ENCODE measurements around the gene LYZL6.
"Not testable (repeated sequence)": the region's sequence is repeated elsewhere in the genome, so short reads cannot be mapped to it uniquely, and the experiment has no call there.

Gene LYZL6

GRCh38 chr17:35912942-35913341, 30.6 kb downstream of the LYZL6 start:
- no peak for DNase-seq (ENCODE audit: low read depth, low spot score)
- no peak overlapping the region for H3K27ac ChIP-seq

GRCh38 chr17:35912339-35912912, 31.1 kb downstream of the LYZL6 start:
- DNase-seq (ENCODE audit: low read depth, low spot score): no peak
- no peak overlapping the region for H3K27ac ChIP-seq

- DNase-seq (ENCODE audit: low read depth, low spot score): no peak
- no peak overlapping the region for H3K27ac ChIP-seq
These were observed 34.1 kb downstream of the LYZL6 start for GRCh38 chr17:35909408-35909807.

GRCh38 chr17:35907691-35908090, 35.8 kb downstream of the LYZL6 start:
- no peak for DNase-seq (ENCODE audit: low read depth, low spot score)
- H3K27ac ChIP-seq: no peak overlapping the region

GRCh38 chr17:35906926-35907637, 36.4 kb downstream of the LYZL6 start:
- DNase-seq (ENCODE audit: low read depth, low spot score): no peak
- H3K27ac ChIP-seq: no peak overlapping the region

- DNase-seq (ENCODE audit: low read depth, low spot score): no peak
- no peak overlapping the region for H3K27ac ChIP-seq
These were observed 37.2 kb downstream of the LYZL6 start for GRCh38 chr17:35906191-35906925.

- no peak overlapping the region for H3K27ac ChIP-seq
- DNase-seq (ENCODE audit: low read depth, low spot score): no peak
These were observed 40.1 kb downstream of the LYZL6 start for GRCh38 chr17:35903451-35903850.

GRCh38 chr17:35901631-35902175, 41.8 kb downstream of the LYZL6 start:
- DNase-seq (ENCODE audit: low read depth, low spot score): no peak
- no peak overlapping the region for H3K27ac ChIP-seq

GRCh38 chr17:35900708-35901480, 42.6 kb downstream of the LYZL6 start:
- no peak overlapping the region for H3K27ac ChIP-seq
- no peak for DNase-seq (ENCODE audit: low read depth, low spot score)

- no peak overlapping the region for H3K27ac ChIP-seq
- no peak for DNase-seq (ENCODE audit: low read depth, low spot score)
These were observed 43.2 kb downstream of the LYZL6 start for GRCh38 chr17:35900280-35900679.

- DNase-seq (ENCODE audit: low read depth, low spot score): no peak
- no peak overlapping the region for H3K27ac ChIP-seq
These were observed 45.0 kb downstream of the LYZL6 start for GRCh38 chr17:35898283-35899070.

GRCh38 chr17:35897772-35898171, 45.7 kb downstream of the LYZL6 start:
- H3K27ac ChIP-seq; DNase-seq (ENCODE audit: low read depth, low spot score): not testable (repeated sequence)

- no peak overlapping the region for H3K27ac ChIP-seq
- no peak for DNase-seq (ENCODE audit: low read depth, low spot score)
These were observed 47.6 kb downstream of the LYZL6 start for GRCh38 chr17:35895636-35896587.

- no peak overlapping the region for H3K27ac ChIP-seq
- no peak for DNase-seq (ENCODE audit: low read depth, low spot score)
These were observed 49.3 kb downstream of the LYZL6 start for GRCh38 chr17:35894206-35894605.

GRCh38 chr17:35893751-35894150, 49.8 kb downstream of the LYZL6 start:
- no peak for DNase-seq (ENCODE audit: low read depth, low spot score)
- H3K27ac ChIP-seq: no peak overlapping the region

GRCh38 chr17:35892091-35893035, 51.1 kb downstream of the LYZL6 start:
- no peak overlapping the region for H3K27ac ChIP-seq
- no peak for DNase-seq (ENCODE audit: low read depth, low spot score)

GRCh38 chr17:35891269-35891668, 52.2 kb downstream of the LYZL6 start:
- no peak overlapping the region for H3K27ac ChIP-seq
- no peak for DNase-seq (ENCODE audit: low read depth, low spot score)

GRCh38 chr17:35890774-35891155, 52.7 kb downstream of the LYZL6 start:
- H3K27ac ChIP-seq: no peak overlapping the region
- DNase-seq (ENCODE audit: low read depth, low spot score): no peak

Measured in epithelial cell of prostate (primary cell).